ENCODE measurements around the gene IL12RB2.

The IL12RB2 gene

DNA sequence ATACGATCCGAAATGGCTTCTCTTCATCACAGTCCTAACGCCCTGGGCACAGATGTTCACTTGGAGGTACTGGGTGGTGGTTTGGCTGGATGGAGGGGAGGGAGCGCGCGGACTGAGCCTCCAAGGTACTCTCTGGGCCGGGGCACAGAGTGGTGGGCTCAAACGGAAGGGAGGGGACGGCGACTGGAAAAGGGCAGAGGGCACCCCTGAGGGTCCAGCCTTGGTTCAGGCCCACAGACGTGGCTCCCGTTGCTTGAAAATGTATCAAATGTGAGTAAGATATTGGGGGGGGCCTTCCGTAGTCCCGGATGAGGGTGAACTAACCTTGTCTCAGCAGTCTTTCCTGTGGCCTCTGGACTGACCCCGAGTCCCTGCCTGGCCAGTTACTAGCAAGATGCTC lies 463 bp downstream of the IL12RB2 start:
- Histone ChIP-seq H3K9ac (ENCODE audit: low read length) (no peak overlapping the region), H3K27ac (ENCODE audit: low read length) (no peak overlapping the region), H3K9me3 (ENCODE audit: insufficient read depth, low read length) (no peaks in the 10 kb centered on the region), H4K20me1 (ENCODE audit: insufficient read depth, low read length) (no peaks in the 10 kb centered on the region), H3K4me3 (ENCODE audit: low read length) (no peak overlapping the region), H2AFZ (ENCODE audit: low read depth, low read length) (no peak overlapping the region), H3K79me2 (ENCODE audit: low read length) (no peaks in the 10 kb centered on the region), H3K4me2 (ENCODE audit: low read length) (no peak overlapping the region), H3K27me3 (ENCODE audit: low read depth, low read length) (no peaks in the 10 kb centered on the region), H3K4me1 (ENCODE audit: low read length) (no peaks in the 10 kb centered on the region), H3K36me3 (replicated peaks; ENCODE audit: low read depth, low read length) (no peaks in the 10 kb centered on the region)
- TF ChIP-seq EZH2phosphoT487 (IDR thresholded peaks at IDR 0.05; ENCODE audit: low read depth) (no peak), CTCF (IDR thresholded peaks at IDR 0.05; ENCODE audit: low read depth, low read length) (no peak)

- Histone ChIP-seq H3K27ac (ENCODE audit: low read length) (no peak overlapping the region), H2AFZ (ENCODE audit: low read depth, low read length) (no peak overlapping the region), H3K9ac (ENCODE audit: low read length) (no peak overlapping the region), H4K20me1 (ENCODE audit: insufficient read depth, low read length) (no peaks in the 10 kb centered on the region), H3K4me1 (ENCODE audit: low read length) (no peaks in the 10 kb centered on the region), H3K4me2 (ENCODE audit: low read length) (no peak overlapping the region), H3K36me3 (replicated peaks; ENCODE audit: low read depth, low read length) (no peaks in the 10 kb centered on the region), H3K27me3 (ENCODE audit: low read depth, low read length) (no peaks in the 10 kb centered on the region), H3K9me3 (ENCODE audit: insufficient read depth, low read length) (no peaks in the 10 kb centered on the region), H3K4me3 (ENCODE audit: low read length) (no peak overlapping the region), H3K79me2 (ENCODE audit: low read length) (no peaks in the 10 kb centered on the region)
- TF ChIP-seq EZH2phosphoT487 (IDR thresholded peaks at IDR 0.05; ENCODE audit: low read depth), result no peak
- TF ChIP-seq CTCF (IDR thresholded peaks at IDR 0.05; ENCODE audit: low read depth, low read length), result no peak
Observed at GRCh38 chr1:67312615-67313014, 4.9 kb downstream of the IL12RB2 start.

- H2AFZ ChIP-seq (ENCODE audit: low read depth, low read length), result no peak overlapping the region
- H3K4me3 ChIP-seq (ENCODE audit: low read length), result no peak overlapping the region
- H3K9ac ChIP-seq (ENCODE audit: low read length), result no peak overlapping the region
- no peaks in the 10 kb centered on the region for H3K9me3 ChIP-seq (ENCODE audit: insufficient read depth, low read length)
- TF ChIP-seq EZH2phosphoT487 (IDR thresholded peaks at IDR 0.05; ENCODE audit: low read depth), result no peak
- no peak for TF ChIP-seq CTCF (IDR thresholded peaks at IDR 0.05; ENCODE audit: low read depth, low read length)
- H3K27me3 ChIP-seq (ENCODE audit: low read depth, low read length), result no peaks in the 10 kb centered on the region
- H3K4me1 ChIP-seq (ENCODE audit: low read length), result no peaks in the 10 kb centered on the region
- no peaks in the 10 kb centered on the region for H4K20me1 ChIP-seq (ENCODE audit: insufficient read depth, low read length)
- H3K4me2 ChIP-seq (ENCODE audit: low read length), result no peak overlapping the region
- no peaks in the 10 kb centered on the region for H3K79me2 ChIP-seq (ENCODE audit: low read length)
- H3K36me3 ChIP-seq (replicated peaks; ENCODE audit: low read depth, low read length), result no peaks in the 10 kb centered on the region
- no peak overlapping the region for H3K27ac ChIP-seq (ENCODE audit: low read length)
Observed at GRCh38 chr1:67313934-67314671, 6.4 kb downstream of the IL12RB2 start.

- Histone ChIP-seq H2AFZ (ENCODE audit: low read depth, low read length) (no peak overlapping the region), H3K4me2 (ENCODE audit: low read length) (no peak overlapping the region), H3K36me3 (replicated peaks; ENCODE audit: low read depth, low read length) (no peaks in the 10 kb centered on the region), H4K20me1 (ENCODE audit: insufficient read depth, low read length) (no peaks in the 10 kb centered on the region), H3K9ac (ENCODE audit: low read length) (no peak overlapping the region), H3K27me3 (ENCODE audit: low read depth, low read length) (no peaks in the 10 kb centered on the region), H3K79me2 (ENCODE audit: low read length) (no peaks in the 10 kb centered on the region), H3K4me3 (ENCODE audit: low read length) (no peak overlapping the region), H3K9me3 (ENCODE audit: insufficient read depth, low read length) (no peaks in the 10 kb centered on the region), H3K4me1 (ENCODE audit: low read length) (no peaks in the 10 kb centered on the region), H3K27ac (ENCODE audit: low read length) (no peak overlapping the region)
- no peak for TF ChIP-seq CTCF (IDR thresholded peaks at IDR 0.05; ENCODE audit: low read depth, low read length)
- TF ChIP-seq EZH2phosphoT487 (IDR thresholded peaks at IDR 0.05; ENCODE audit: low read depth), result no peak
Observed at GRCh38 chr1:67314696-67315095, 7.0 kb downstream of the IL12RB2 start.
